ENCODE results near the gene GNB1L. TPM values are rescaled to one million over a fixed set of nuclear protein-coding genes. Genes with fewer than 3 reads are reported as not detected.

GNB1L gene
- total RNA-seq, 1 experiment from 2014 or later, result 17.9 TPM

DNA sequence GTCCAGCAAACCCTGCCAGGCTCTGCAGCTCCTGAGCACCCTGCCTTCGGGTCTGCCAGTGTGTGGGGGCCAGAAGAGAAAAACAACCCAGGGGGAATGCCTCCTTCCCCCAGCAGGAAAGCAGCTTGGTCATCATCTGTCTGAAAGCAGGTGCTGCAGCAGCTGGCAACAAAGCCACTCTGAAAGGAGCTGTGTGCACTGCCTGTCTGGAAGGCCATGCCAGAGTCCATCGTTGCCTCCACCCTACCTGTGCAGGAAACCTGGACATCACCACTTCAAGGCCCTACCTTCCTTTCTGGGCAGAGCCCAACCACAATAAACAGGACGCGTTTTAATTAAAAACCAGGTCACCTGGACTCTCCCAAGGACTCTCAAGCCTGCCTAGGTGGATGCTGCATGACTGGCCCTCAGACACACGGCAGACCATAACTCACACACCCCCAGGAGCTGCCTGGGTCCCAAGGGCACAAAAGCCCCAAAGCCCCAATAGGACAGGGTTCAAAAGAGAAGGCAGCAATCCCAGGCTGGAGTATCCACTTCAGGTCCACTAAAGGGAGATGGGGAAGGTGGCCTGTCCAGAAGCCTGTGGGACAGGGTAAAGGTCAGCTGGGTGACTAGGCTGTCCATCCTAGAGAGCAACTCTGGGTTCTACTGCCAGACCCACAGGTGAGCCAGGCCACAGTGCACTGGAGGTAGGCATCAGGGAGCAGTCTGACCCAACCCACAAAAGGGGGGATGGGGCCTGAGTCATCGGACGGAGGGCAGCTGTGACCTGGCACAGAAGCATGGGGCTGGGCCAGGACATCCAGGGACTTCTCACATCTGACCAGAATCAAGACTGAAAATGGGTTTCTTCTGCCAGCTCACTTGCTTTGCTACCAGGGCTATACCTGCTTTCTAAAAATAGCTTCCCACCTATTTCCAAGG, 6.1 kb downstream of the GNB1L start:
- ChIA-PET POLR2A (ENCODE audit: low non-redundant PET) (no interaction called here), CTCF (no interaction called here)
- H3K4me3 ChIP-seq (ENCODE audit: low read depth, low read length, poor library complexity, severe bottlenecking), result no peak overlapping the region
- no peaks in the 10 kb centered on the region for H3K27me3 ChIP-seq (replicated peaks; ENCODE audit: insufficient read depth, low read depth, low read length, poor library complexity)
- DNase-seq (ENCODE audit: low spot score), result no peak
- intact Hi-C loops (cut with micrococcal nuclease; ENCODE audit: unreplicated experiment), result no loop called here
- H3K27ac ChIP-seq (ENCODE audit: low read depth, low read length, poor library complexity, severe bottlenecking), result no peak overlapping the region
- TSS peak; percentile 2 for BruUV-seq (replicated peaks)
- no peaks in the 10 kb centered on the region for H3K9me3 ChIP-seq (ENCODE audit: low read depth, low read length, poor library complexity, severe bottlenecking)
- H3K36me3 ChIP-seq (ENCODE audit: insufficient read depth, low read length, poor library complexity, severe bottlenecking), result peaks cover 32% of the 10 kb centered on the region
- peaks cover 4% of the 10 kb centered on the region for H3K4me1 ChIP-seq (ENCODE audit: insufficient read depth, low read length, poor library complexity, severe bottlenecking)
- no peak for TF ChIP-seq EZH2 (IDR thresholded peaks at IDR 0.05; ENCODE audit: borderline replicate concordance, low read depth, low read length, poor library complexity, severe bottlenecking)
- TF ChIP-seq, protein P1, sequence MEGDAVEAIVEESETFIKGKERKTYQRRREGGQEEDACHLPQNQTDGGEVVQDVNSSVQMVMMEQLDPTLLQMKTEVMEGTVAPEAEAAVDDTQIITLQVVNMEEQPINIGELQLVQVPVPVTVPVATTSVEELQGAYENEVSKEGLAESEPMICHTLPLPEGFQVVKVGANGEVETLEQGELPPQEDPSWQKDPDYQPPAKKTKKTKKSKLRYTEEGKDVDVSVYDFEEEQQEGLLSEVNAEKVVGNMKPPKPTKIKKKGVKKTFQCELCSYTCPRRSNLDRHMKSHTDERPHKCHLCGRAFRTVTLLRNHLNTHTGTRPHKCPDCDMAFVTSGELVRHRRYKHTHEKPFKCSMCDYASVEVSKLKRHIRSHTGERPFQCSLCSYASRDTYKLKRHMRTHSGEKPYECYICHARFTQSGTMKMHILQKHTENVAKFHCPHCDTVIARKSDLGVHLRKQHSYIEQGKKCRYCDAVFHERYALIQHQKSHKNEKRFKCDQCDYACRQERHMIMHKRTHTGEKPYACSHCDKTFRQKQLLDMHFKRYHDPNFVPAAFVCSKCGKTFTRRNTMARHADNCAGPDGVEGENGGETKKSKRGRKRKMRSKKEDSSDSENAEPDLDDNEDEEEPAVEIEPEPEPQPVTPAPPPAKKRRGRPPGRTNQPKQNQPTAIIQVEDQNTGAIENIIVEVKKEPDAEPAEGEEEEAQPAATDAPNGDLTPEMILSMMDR (conservative IDR thresholded peaks at IDR 0.05; ENCODE audit: low read depth, low read length), result no peak

DNA sequence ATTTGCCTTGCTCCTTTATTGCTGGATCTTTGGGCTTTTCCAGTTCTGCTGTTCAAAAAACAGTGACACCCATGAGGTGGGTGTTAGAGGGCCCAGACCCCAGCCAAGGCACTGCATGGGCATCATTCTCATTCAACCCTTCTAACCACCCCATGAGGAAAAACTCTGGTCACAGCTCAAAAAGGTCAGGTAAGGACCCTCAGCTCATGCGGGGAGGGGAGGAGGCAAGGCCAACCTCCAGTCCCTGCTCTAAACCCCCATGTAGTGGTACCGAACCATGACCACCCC, 7.4 kb downstream of the GNB1L start:
- ChIA-PET CTCF (no interaction called here), POLR2A (ENCODE audit: low non-redundant PET) (no interaction called here)
- Histone ChIP-seq H3K27me3 (replicated peaks; ENCODE audit: insufficient read depth, low read depth, low read length, poor library complexity) (no peaks in the 10 kb centered on the region), H3K9me3 (ENCODE audit: low read depth, low read length, poor library complexity, severe bottlenecking) (no peaks in the 10 kb centered on the region), H3K27ac (ENCODE audit: low read depth, low read length, poor library complexity, severe bottlenecking) (no peak overlapping the region), H3K4me3 (ENCODE audit: low read depth, low read length, poor library complexity, severe bottlenecking) (no peak overlapping the region), H3K4me1 (ENCODE audit: insufficient read depth, low read length, poor library complexity, severe bottlenecking) (no peaks in the 10 kb centered on the region), H3K36me3 (ENCODE audit: insufficient read depth, low read length, poor library complexity, severe bottlenecking) (peaks cover 29% of the 10 kb centered on the region)
- BruUV-seq (replicated peaks), result no TSS peak
- intact Hi-C loops (cut with micrococcal nuclease; ENCODE audit: unreplicated experiment), result no loop called here
- no peak for TF ChIP-seq EZH2 (IDR thresholded peaks at IDR 0.05; ENCODE audit: borderline replicate concordance, low read depth, low read length, poor library complexity, severe bottlenecking)
- TF ChIP-seq, protein P1 (conservative IDR thresholded peaks at IDR 0.05; ENCODE audit: low read depth, low read length), result no peak
- DNase-seq (ENCODE audit: low spot score), result no peak

DNA sequence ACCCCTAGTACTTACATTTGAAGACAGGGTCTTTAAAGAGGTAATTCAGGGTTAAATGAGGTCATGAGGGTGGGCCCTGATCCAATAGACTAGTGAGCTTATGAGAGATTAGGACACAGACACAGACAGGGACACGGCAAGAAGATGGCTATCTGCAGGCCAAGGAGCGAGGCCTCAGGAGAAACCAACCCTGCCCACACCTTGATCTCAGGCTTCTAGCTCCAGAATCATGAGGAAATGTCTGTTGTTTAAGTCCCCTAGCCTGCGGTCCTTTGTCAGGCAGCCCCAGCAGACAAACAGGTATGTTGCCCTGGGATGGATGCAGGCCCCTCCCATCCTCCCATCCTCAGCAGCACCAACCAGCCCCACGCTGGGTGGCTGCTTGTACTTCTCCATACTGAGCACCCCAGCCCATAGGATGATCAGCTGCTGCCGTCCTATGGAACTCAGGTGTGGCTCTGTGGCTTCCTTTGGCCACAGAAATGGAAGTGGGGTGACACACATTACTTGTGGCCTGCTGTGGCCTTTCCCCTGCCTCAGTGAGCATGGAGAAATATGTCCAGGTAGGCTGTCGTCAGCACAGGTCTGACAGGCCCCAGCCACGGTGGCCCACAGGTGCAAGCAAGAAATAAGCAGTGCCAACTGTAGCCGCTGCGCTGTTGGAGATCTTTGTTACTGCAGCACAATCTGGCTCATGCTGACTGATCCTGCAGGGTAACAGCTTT, 7.9 kb downstream of the GNB1L start:
- no peak overlapping the region for H3K4me3 ChIP-seq (ENCODE audit: low read depth, low read length, poor library complexity, severe bottlenecking)
- CTCF ChIA-PET, result no interaction called here
- H3K27me3 ChIP-seq (replicated peaks; ENCODE audit: insufficient read depth, low read depth, low read length, poor library complexity), result no peaks in the 10 kb centered on the region
- DNase-seq (ENCODE audit: low spot score), result no peak
- POLR2A ChIA-PET (ENCODE audit: low non-redundant PET), result no interaction called here
- no peak for TF ChIP-seq EZH2 (IDR thresholded peaks at IDR 0.05; ENCODE audit: borderline replicate concordance, low read depth, low read length, poor library complexity, severe bottlenecking)
- TF ChIP-seq, protein P1 (conservative IDR thresholded peaks at IDR 0.05; ENCODE audit: low read depth, low read length), result no peak
- intact Hi-C loops (cut with micrococcal nuclease; ENCODE audit: unreplicated experiment), result no loop called here
- H3K36me3 ChIP-seq (ENCODE audit: insufficient read depth, low read length, poor library complexity, severe bottlenecking), result peaks cover 24% of the 10 kb centered on the region
- no TSS peak for BruUV-seq (replicated peaks)
- H3K27ac ChIP-seq (ENCODE audit: low read depth, low read length, poor library complexity, severe bottlenecking), result no peak overlapping the region
- H3K4me1 ChIP-seq (ENCODE audit: insufficient read depth, low read length, poor library complexity, severe bottlenecking), result no peaks in the 10 kb centered on the region
- no peaks in the 10 kb centered on the region for H3K9me3 ChIP-seq (ENCODE audit: low read depth, low read length, poor library complexity, severe bottlenecking)

Measured in A673 (cell line).